Kidney epithelial cell (primary cell): ENCODE results near the gene CFAP119. TPM values are rescaled to one million over a fixed set of nuclear protein-coding genes. Genes with fewer than 3 reads are reported as not detected.

Source experiments
- DNase-seq: peaks from one replicate; pipeline ENCODE4 v3.0.0-alpha.2; 2010; ENCODE audit warnings: low read depth
- H3K27me3 ChIP-seq: 2 replicates; pipeline ENCODE4 v1.6.0; 2011; ENCODE audit warnings: low read length; ENCODE audit not compliant: control insufficient read depth, insufficient read depth
- H3K36me3 ChIP-seq: 2 replicates; pipeline ENCODE4 v1.5.1; 2011; ENCODE audit warnings: low read length; ENCODE audit not compliant: control insufficient read depth, insufficient read depth
- H3K4me3 ChIP-seq: 2 replicates; pipeline ENCODE4 v1.5.1; 2011; ENCODE audit warnings: low read depth, mild to moderate bottlenecking, control low read depth, low read length
- CTCF ChIP-seq: IDR thresholded peaks from 2 replicates; pipeline ENCODE4 v1.5.1; 2011; ENCODE audit warnings: mild to moderate bottlenecking, moderate library complexity, low read length, control low read depth, inconsistent platforms; ENCODE audit not compliant: insufficient read depth, poor library complexity, severe bottlenecking
- total RNA-seq: library from RNA; depleted of rRNA; stranded (reverse); fragments of >200 nt; gene quantifications from 2 replicates; pipeline ENCODE4 v1.2.3, GENCODE V29; 2015

The CFAP119 gene
- total RNA-seq, 1 donor from 2014 or later: 1.6 TPM

- no peak for TF ChIP-seq CTCF
- Histone ChIP-seq H3K36me3 (peaks cover 7% of the 10 kb centered on the region), H3K4me3 (no peak overlapping the region), H3K27me3 (no peaks in the 10 kb centered on the region)
- no peak for DNase-seq
Measured at GRCh38 chr16:30736995-30737793, 24.7 kb downstream of the CFAP119 start.

GRCh38 chr16:30731411-30731810 lies 30.5 kb downstream of the CFAP119 start:
- H3K36me3 ChIP-seq: peaks cover 4% of the 10 kb centered on the region
- no peak for DNase-seq
- H3K27me3 ChIP-seq: no peaks in the 10 kb centered on the region
- H3K4me3 ChIP-seq: no peak overlapping the region
- no peak for TF ChIP-seq CTCF

GRCh38 chr16:30728899-30729672 lies 32.8 kb downstream of the CFAP119 start:
- DNase-seq: no peak
- peaks cover 4% of the 10 kb centered on the region for H3K36me3 ChIP-seq
- TF ChIP-seq CTCF: no peak
- no peak overlapping the region for H3K4me3 ChIP-seq
- H3K27me3 ChIP-seq: no peaks in the 10 kb centered on the region

- Histone ChIP-seq H3K27me3 (no peaks in the 10 kb centered on the region), H3K4me3 (no peak overlapping the region), H3K36me3 (peaks cover 6% of the 10 kb centered on the region)
- no peak for DNase-seq
- no peak for TF ChIP-seq CTCF
Measured at GRCh38 chr16:30728321-30728720, 33.5 kb downstream of the CFAP119 start.

GRCh38 chr16:30725418-30725792 lies 36.5 kb downstream of the CFAP119 start:
- TF ChIP-seq CTCF: no peak
- no peak for DNase-seq
- Histone ChIP-seq H3K36me3 (peaks cover 9% of the 10 kb centered on the region), H3K4me3 (no peak overlapping the region), H3K27me3 (no peaks in the 10 kb centered on the region)
